ENCODE results near the gene ABCD2. TPM values are rescaled to one million over a fixed set of nuclear protein-coding genes. Genes with fewer than 3 reads are reported as not detected.

The ABCD2 gene
- total RNA-seq, 1 experiment from 2014 or later, result not detected

GRCh38 chr12:39617887-39618286, 1.7 kb downstream of the ABCD2 start (continued):
- TF ChIP-seq ZBTB33 (IDR thresholded peaks at IDR 0.05; ENCODE audit: extremely low read depth, insufficient replicate concordance, low read length) (no peak), ZNF274 (IDR thresholded peaks at IDR 0.05; ENCODE audit: low read depth, low read length) (no peak), ZFX (IDR thresholded peaks at IDR 0.05) (no peak), CTCF (IDR thresholded peaks at IDR 0.05 in 2 of 3, conservative IDR thresholded peaks at IDR 0.05 in 1 of 3; ENCODE audit: borderline replicate concordance in 1 of 3, insufficient read depth in 1 of 3, low read depth in 2 of 3, low read length in 2 of 3) (no peak)

GRCh38 chr12:39616666-39617065, 2.9 kb downstream of the ABCD2 start:
- TF ChIP-seq ZNF274 (IDR thresholded peaks at IDR 0.05; ENCODE audit: low read depth, low read length), result no peak
- no peak for TF ChIP-seq CBX3 (IDR thresholded peaks at IDR 0.05; ENCODE audit: low read depth)
- no peak for TF ChIP-seq FOSL1 (IDR thresholded peaks at IDR 0.05; ENCODE audit: low read depth)
- TF ChIP-seq, protein P1, sequence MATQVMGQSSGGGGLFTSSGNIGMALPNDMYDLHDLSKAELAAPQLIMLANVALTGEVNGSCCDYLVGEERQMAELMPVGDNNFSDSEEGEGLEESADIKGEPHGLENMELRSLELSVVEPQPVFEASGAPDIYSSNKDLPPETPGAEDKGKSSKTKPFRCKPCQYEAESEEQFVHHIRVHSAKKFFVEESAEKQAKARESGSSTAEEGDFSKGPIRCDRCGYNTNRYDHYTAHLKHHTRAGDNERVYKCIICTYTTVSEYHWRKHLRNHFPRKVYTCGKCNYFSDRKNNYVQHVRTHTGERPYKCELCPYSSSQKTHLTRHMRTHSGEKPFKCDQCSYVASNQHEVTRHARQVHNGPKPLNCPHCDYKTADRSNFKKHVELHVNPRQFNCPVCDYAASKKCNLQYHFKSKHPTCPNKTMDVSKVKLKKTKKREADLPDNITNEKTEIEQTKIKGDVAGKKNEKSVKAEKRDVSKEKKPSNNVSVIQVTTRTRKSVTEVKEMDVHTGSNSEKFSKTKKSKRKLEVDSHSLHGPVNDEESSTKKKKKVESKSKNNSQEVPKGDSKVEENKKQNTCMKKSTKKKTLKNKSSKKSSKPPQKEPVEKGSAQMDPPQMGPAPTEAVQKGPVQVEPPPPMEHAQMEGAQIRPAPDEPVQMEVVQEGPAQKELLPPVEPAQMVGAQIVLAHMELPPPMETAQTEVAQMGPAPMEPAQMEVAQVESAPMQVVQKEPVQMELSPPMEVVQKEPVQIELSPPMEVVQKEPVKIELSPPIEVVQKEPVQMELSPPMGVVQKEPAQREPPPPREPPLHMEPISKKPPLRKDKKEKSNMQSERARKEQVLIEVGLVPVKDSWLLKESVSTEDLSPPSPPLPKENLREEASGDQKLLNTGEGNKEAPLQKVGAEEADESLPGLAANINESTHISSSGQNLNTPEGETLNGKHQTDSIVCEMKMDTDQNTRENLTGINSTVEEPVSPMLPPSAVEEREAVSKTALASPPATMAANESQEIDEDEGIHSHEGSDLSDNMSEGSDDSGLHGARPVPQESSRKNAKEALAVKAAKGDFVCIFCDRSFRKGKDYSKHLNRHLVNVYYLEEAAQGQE (IDR thresholded peaks at IDR 0.05; ENCODE audit: low read depth), result no peak
- no peak for TF ChIP-seq SIN3A (IDR thresholded peaks at IDR 0.05; ENCODE audit: low read depth)
- TF ChIP-seq SP1 (IDR thresholded peaks at IDR 0.05; ENCODE audit: low read depth), result no peak
- TF ChIP-seq, protein P2, sequence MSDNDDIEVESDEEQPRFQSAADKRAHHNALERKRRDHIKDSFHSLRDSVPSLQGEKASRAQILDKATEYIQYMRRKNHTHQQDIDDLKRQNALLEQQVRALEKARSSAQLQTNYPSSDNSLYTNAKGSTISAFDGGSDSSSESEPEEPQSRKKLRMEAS (IDR thresholded peaks at IDR 0.05), result no peak
- no peak for TF ChIP-seq RAD21 (IDR thresholded peaks at IDR 0.05; ENCODE audit: low read depth)
- intact Hi-C loops (cut with micrococcal nuclease), result no loop called here
- CTCF ChIA-PET, result no interaction called here

More at GRCh38 chr12:39616666-39617065, 2.9 kb downstream of the ABCD2 start:
- ATAC-seq, result no peak
- Histone ChIP-seq H3K4me1 (ENCODE audit: control insufficient read depth in 1 of 2, insufficient read depth in 2 of 2, low read length in 2 of 2) (peaks cover 2 to 13% of the 10 kb centered on the region in 2 experiments; a peak in 2 of 4 replicates), H3K36me3 (ENCODE audit: control insufficient read depth in 1 of 2, insufficient read depth in 2 of 2, low read length in 2 of 2) (no peaks in the 10 kb centered on the region), H3K4me2 (ENCODE audit: low read length) (no peak overlapping the region), H3K27ac (ENCODE audit: low read depth, low read length) (no peak overlapping the region), H2AFZ (ENCODE audit: low read depth, low read length, poor library complexity, severe bottlenecking) (no peak overlapping the region), H3K79me2 (ENCODE audit: insufficient read depth, low read length) (no peaks in the 10 kb centered on the region), H3K9me2 (ENCODE audit: insufficient read depth) (no peaks in the 10 kb centered on the region), H3K9ac (ENCODE audit: low read length) (no peak overlapping the region), H3K4me3 (replicated peaks in 1 of 2; ENCODE audit: low read depth in 1 of 2, low read length in 2 of 2) (no peak overlapping the region), H3K27me3 (ENCODE audit: insufficient read depth, low read length) (no peaks in the 10 kb centered on the region), H4K20me1 (ENCODE audit: insufficient read depth) (no peaks in the 10 kb centered on the region), H3K9me3 (ENCODE audit: control insufficient read depth in 1 of 2, insufficient read depth in 1 of 2, low read depth in 1 of 2, low read length in 2 of 2) (no peaks in the 10 kb centered on the region)
- POLR2A ChIA-PET, result no interaction called here
- no peak for DNase-seq (ENCODE audit: low read depth, low spot score)
- RAD21 ChIA-PET (ENCODE audit: low non-redundant PET in 1 of 2, low total read pairs in 2 of 2, uncharacterized antibody in 2 of 2, unreplicated experiment in 2 of 2), result no interaction called here
- BruUV-seq (replicated peaks), result no TSS peak
